ENCODE measurements around the gene DISC1.
"Not testable (repeated sequence)": the region's sequence is repeated elsewhere in the genome, so short reads cannot be mapped to it uniquely, and the experiment has no call there.

DNA sequence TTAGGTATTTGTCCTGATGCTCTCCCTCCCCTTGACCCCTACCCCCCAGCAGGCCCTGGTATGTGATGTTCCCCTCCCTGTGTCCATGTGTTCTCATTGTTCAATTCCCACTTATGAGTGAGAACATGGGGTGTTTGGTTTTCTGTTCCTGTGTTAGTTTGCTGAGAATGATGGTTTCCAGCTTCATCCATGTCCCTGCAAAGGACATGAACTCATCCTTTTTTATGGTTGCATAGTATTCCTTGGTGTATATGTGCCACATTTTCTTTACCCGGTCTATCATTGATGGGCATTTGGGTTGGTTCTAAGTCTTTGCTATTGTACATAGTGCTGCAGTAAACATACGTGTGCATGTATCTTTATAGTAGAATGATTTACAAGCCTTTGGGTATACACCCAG, 10.3 kb downstream of the DISC1 start:
- TF ChIP-seq, protein P1, sequence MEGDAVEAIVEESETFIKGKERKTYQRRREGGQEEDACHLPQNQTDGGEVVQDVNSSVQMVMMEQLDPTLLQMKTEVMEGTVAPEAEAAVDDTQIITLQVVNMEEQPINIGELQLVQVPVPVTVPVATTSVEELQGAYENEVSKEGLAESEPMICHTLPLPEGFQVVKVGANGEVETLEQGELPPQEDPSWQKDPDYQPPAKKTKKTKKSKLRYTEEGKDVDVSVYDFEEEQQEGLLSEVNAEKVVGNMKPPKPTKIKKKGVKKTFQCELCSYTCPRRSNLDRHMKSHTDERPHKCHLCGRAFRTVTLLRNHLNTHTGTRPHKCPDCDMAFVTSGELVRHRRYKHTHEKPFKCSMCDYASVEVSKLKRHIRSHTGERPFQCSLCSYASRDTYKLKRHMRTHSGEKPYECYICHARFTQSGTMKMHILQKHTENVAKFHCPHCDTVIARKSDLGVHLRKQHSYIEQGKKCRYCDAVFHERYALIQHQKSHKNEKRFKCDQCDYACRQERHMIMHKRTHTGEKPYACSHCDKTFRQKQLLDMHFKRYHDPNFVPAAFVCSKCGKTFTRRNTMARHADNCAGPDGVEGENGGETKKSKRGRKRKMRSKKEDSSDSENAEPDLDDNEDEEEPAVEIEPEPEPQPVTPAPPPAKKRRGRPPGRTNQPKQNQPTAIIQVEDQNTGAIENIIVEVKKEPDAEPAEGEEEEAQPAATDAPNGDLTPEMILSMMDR (IDR thresholded peaks at IDR 0.05; ENCODE audit: insufficient read depth, low read length, poor library complexity, severe bottlenecking): not testable (repeated sequence)
- not testable (repeated sequence) for TF ChIP-seq EZH2phosphoT487 (conservative IDR thresholded peaks at IDR 0.05; ENCODE audit: low read length)
